HepG2 (cell line): ENCODE data around the gene SLC35F4. TPM values are rescaled to one million over a fixed set of nuclear protein-coding genes. Genes with fewer than 3 reads are reported as not detected.

Experiments
- ATAC-seq: fragments of 200-7000 bp; cut with Tn5 transposase; 3 replicates; pipeline ENCODE4 v1.9.1; 2020; ENCODE audit warnings: mild to moderate bottlenecking, moderate library complexity
- BruUV-seq: library from RNA; stranded (reverse); fragments of 400-500 nt; replicated peaks from 2 replicates; lab custom pipeline; 2021; lab: Mats Ljungman, UMichigan
- CTCF ChIA-PET: fragments of 300-600 bp; formaldehyde crosslinking; extraction: SDS; loops from one replicate; lab custom pipeline; 2021; ENCODE audit warnings: low total read pairs, inconsistent platforms, low intra/inter-chr PET ratio; lab: Yijun Ruan, JAX
- POLR2A ChIA-PET: fragments of 350-600 bp; sonication (Branson Sonifier 250); formaldehyde crosslinking; loops from one replicate; lab custom pipeline; 2020; ENCODE audit warnings: antibody characterized with exemption, inconsistent platforms; lab: Yijun Ruan, JAX
- DNase-seq: peaks from one replicate; pipeline ENCODE4 v3.0.0-alpha.2; 2015; ENCODE audit warnings: low spot score
- FAIRE-seq: peaks from 3 replicates; lab custom pipeline; 2011; peaks lifted over from hg19 to GRCh38; lab: Jason Lieb, UNC
- H2AFZ ChIP-seq: one replicate; pipeline ENCODE4 v1.6.1; 2011; ENCODE audit warnings: low read length, inconsistent platforms
- H3K27ac ChIP-seq: fragments of 300-600 bp; 3 replicates; pipeline ENCODE4 v1.8.0; 2011; ENCODE audit warnings: mixed run types, mild to moderate bottlenecking, mixed read lengths, low read length, inconsistent platforms; ENCODE audit not compliant: insufficient read depth; ENCODE audit errors: extremely low read length
- H3K27me3 ChIP-seq, 2 experiments: fragments of 200-600 bp in 1 of 2; 2 replicates in 1 of 2; 3 replicates in 1 of 2; pipeline versions ENCODE4 v1.6.0 to v1.8.0; 2011; ENCODE audit warnings: low read length in 2 of 2, mild to moderate bottlenecking in 2 of 2, moderate library complexity in 2 of 2, inconsistent platforms in 1 of 2; ENCODE audit not compliant: insufficient read depth in 2 of 2, control insufficient read depth in 1 of 2
- H3K36me3 ChIP-seq, 2 experiments: fragments of 200-600 bp in 1 of 2; replicated peaks in 1 of 2; 2 replicates in 1 of 2; 3 replicates in 1 of 2; pipeline versions ENCODE4 v1.5.1 to v1.8.0; 2011; ENCODE audit warnings: low read length in 2 of 2, inconsistent platforms in 1 of 2; ENCODE audit not compliant: insufficient read depth in 2 of 2, control insufficient read depth in 1 of 2
- H3K4me1 ChIP-seq: 2 replicates; pipeline ENCODE4 v1.5.1; 2012; ENCODE audit warnings: low read length, inconsistent platforms; ENCODE audit not compliant: insufficient read depth
- H3K4me2 ChIP-seq: 2 replicates; pipeline ENCODE4 v1.6.0; 2011; ENCODE audit warnings: low read depth, low read length, inconsistent platforms
- H3K4me3 ChIP-seq, 3 experiments: fragments of 200-600 bp in 1 of 3; sonication (generic), shearing (Covaris generic) in 1 of 3; replicated peaks in 1 of 3; 2 replicates each; pipeline ENCODE4 v1.5.1; 2011 to 2016; ENCODE audit warnings: low read length in 3 of 3, inconsistent platforms in 2 of 3, low read depth in 2 of 3, mild to moderate bottlenecking in 2 of 3, control low read depth in 1 of 3, mixed read lengths in 1 of 3; ENCODE audit not compliant: insufficient read depth in 1 of 3
- H3K79me2 ChIP-seq: one replicate; pipeline ENCODE4 v1.6.1; 2011; ENCODE audit warnings: low read length, inconsistent platforms; ENCODE audit not compliant: insufficient read depth
- H3K9ac ChIP-seq: 2 replicates; pipeline ENCODE4 v1.6.0; 2011; ENCODE audit warnings: mild to moderate bottlenecking, low read depth, low read length, inconsistent platforms; ENCODE audit not compliant: insufficient read depth
- H3K9me3 ChIP-seq: 2 replicates; pipeline ENCODE4 v1.5.1; 2012; ENCODE audit warnings: mild to moderate bottlenecking, low read length
- H4K20me1 ChIP-seq: 2 replicates; pipeline ENCODE4 v1.6.0; 2011; ENCODE audit warnings: inconsistent platforms, mild to moderate bottlenecking, low read length, moderate library complexity; ENCODE audit not compliant: insufficient read depth
- CREB1 ChIP-seq, 2 experiments: fragments of 450-650 bp in 1 of 2; IDR thresholded peaks; 2 replicates each; pipeline ENCODE4 v1.6.1; 2016 to 2017; ENCODE audit warnings: control low read depth in 1 of 2, mild to moderate bottlenecking in 1 of 2, missing compliant biosample characterization in 1 of 2, missing genetic modification characterization in 1 of 2
- DZIP1 ChIP-seq: sonication (generic); formaldehyde crosslinking; IDR thresholded peaks from 2 replicates; pipeline ENCODE4 v1.5.0; 2020; ENCODE audit warnings: mild to moderate bottlenecking, missing genetic modification reagents
- FIP1L1 ChIP-seq: fragments of 200-400 bp; formaldehyde crosslinking; IDR thresholded peaks from 2 replicates; pipeline ENCODE4 v1.6.1; 2018; ENCODE audit warnings: low read depth, mild to moderate bottlenecking, low read length, moderate library complexity, borderline replicate concordance; ENCODE audit not compliant: insufficient read depth
- KDM5A ChIP-seq: fragments of 200-600 bp; sonication (generic); IDR thresholded peaks from 2 replicates; pipeline ENCODE4 v1.7.0; 2018; ENCODE audit warnings: antibody characterized with exemption, mild to moderate bottlenecking, low read length, borderline replicate concordance
- MATR3 ChIP-seq: sonication (generic); formaldehyde crosslinking; IDR thresholded peaks from 2 replicates; pipeline ENCODE4 v1.4.0; 2020; ENCODE audit warnings: missing genetic modification reagents
- SP5 ChIP-seq: IDR thresholded peaks from 2 replicates; pipeline ENCODE4 v1.6.1; 2016; ENCODE audit warnings: low read depth, borderline replicate concordance
- TP53 ChIP-seq: sonication (generic); formaldehyde crosslinking; conservative IDR thresholded peaks from 2 replicates; pipeline ENCODE4 v1.4.0; 2020; ENCODE audit warnings: missing genetic modification reagents
- ZNF180 ChIP-seq: sonication (generic); formaldehyde crosslinking; IDR thresholded peaks from 2 replicates; pipeline ENCODE4 v1.4.0; 2020; ENCODE audit warnings: low read depth, missing genetic modification reagents, borderline replicate concordance
- WGBS: methylation state at CpG from one replicate; pipeline ENCODE4 v1.1.6; 2017; ENCODE audit warnings: low lambda C conversion rate; 5-methylcytosine and 5-hydroxymethylcytosine counted together
- in situ Hi-C: cut with HindIII; loops from 2 replicates; pipeline ENCODE4 v1.10.0; 2017; ENCODE audit warnings: low pct_unique_long_range_greater_than_20kb; ENCODE audit not compliant: extremely low pct_ligation_motif_present
- intact Hi-C: fragments of 100-400 bp; cut with micrococcal nuclease; formaldehyde crosslinking; loops from one replicate; pipeline ENCODE4 v1.10.0; 2022; ENCODE audit not compliant: unreplicated experiment
- polyA plus RNA-seq, 8 experiments: library from polyadenylated mRNA; depleted of rRNA in 3 of 8; stranded (reverse) in 7 of 8; unstranded in 1 of 8; fragments of >200 nt; fragmentation: Illumina TruSeq in 4 of 8; extraction: Trizol in 4 of 8; gene quantifications; 2 replicates each; pipeline versions ENCODE4 v1.2.1 to v1.2.3, GENCODE V29; 2011 to 2016; ENCODE audit warnings: low read depth in 4 of 8, missing spikeins in 1 of 8, mixed read lengths in 1 of 8; ENCODE audit not compliant: insufficient read depth in 1 of 8
- total RNA-seq, 5 experiments: library from RNA; depleted of rRNA; stranded (reverse); fragments of >200 nt; fragmentation: Illumina TruSeq; extraction: Trizol; gene quantifications; 2 replicates each; pipeline ENCODE4 v1.2.3, GENCODE V29; 2016; ENCODE audit warnings: low read depth in 1 of 5

SLC35F4 gene
- total and polyA plus RNA-seq, 2 of the 13 experiments (the other 11 are each of a cell fraction or from before 2014, with no cell fraction given) = not detected

GRCh38 chr14:57640036-57640435 lies 225.9 kb downstream of the SLC35F4 start:
- no peak overlapping the region for H2AFZ ChIP-seq
- H3K4me2 ChIP-seq = no peak overlapping the region
- POLR2A ChIA-PET = no interaction called here
- TF ChIP-seq KDM5A (no peak), MATR3 (CRISPR knock-in tag) (no peak), CREB1 (IDR thresholded peaks at IDR 0.05) (no peak), CREB1 (CRISPR knock-in tag; IDR thresholded peaks at IDR 0.05) (no peak), SP5 (no peak), ZNF180 (no peak), FIP1L1 (no peak), TP53 (CRISPR knock-in tag) (no peak)
- TF ChIP-seq, all 625 proteins: peak for 0
- Histone ChIP-seq H3K36me3 (no peaks in the 10 kb centered on the region), H4K20me1 (no peaks in the 10 kb centered on the region), H3K9ac (no peak overlapping the region), H3K9me3 (no peaks in the 10 kb centered on the region), H3K4me1 (no peaks in the 10 kb centered on the region), H3K27ac (no peak overlapping the region), H3K27me3 (no peaks in the 10 kb centered on the region), H3K79me2 (no peaks in the 10 kb centered on the region), H3K4me3 (no peak overlapping the region)
- intact Hi-C loops = no loop called here
- in situ Hi-C loops = no loop called here
- DNase-seq = no peak
- no peak for FAIRE-seq
- ATAC-seq = no peak
- no TSS peak for BruUV-seq
- CTCF ChIA-PET = no interaction called here

GRCh38 chr14:57637901-57638300 lies 228.0 kb downstream of the SLC35F4 start:
- intact Hi-C loops (no loop called here), in situ Hi-C loops (no loop called here)
- ATAC-seq = no peak
- Histone ChIP-seq H3K27me3 (no peaks in the 10 kb centered on the region), H3K9me3 (no peaks in the 10 kb centered on the region), H2AFZ (no peak overlapping the region), H3K4me2 (no peak overlapping the region), H3K36me3 (no peaks in the 10 kb centered on the region), H3K9ac (no peak overlapping the region), H3K4me1 (no peaks in the 10 kb centered on the region), H3K79me2 (no peaks in the 10 kb centered on the region), H4K20me1 (no peaks in the 10 kb centered on the region), H3K27ac (no peak overlapping the region), H3K4me3 (no peak overlapping the region)
- DNase-seq = no peak
- TF ChIP-seq DZIP1 = no peak
- FAIRE-seq = no peak
- ChIA-PET CTCF (no interaction called here), POLR2A (no interaction called here)
- BruUV-seq = no TSS peak
- WGBS = 2% methylated on average over 4 of the region's 4 CpGs
